H1 (cell line): ENCODE measurements around the gene HEATR5A. TPM values are rescaled to one million over a fixed set of nuclear protein-coding genes. Genes with fewer than 3 reads are reported as not detected.
"Not testable (repeated sequence)": the region's sequence is repeated elsewhere in the genome, so short reads cannot be mapped to it uniquely, and the experiment has no call there.

Experiments
- CTCF ChIA-PET: fragments of 300-600 bp; sonication (Branson Sonifier 250); formaldehyde crosslinking; loops from one replicate; lab custom pipeline; 2021; ENCODE audit not compliant: partially characterized antibody; lab: Charles Lee
- POLR2A ChIA-PET: fragments of 300-600 bp; sonication (Branson Sonifier 250); formaldehyde crosslinking; loops from one replicate; lab custom pipeline; 2021; ENCODE audit warnings: inconsistent platforms; ENCODE audit not compliant: partially characterized antibody; lab: Charles Lee
- DNase-seq, 2 experiments: peaks; one replicate each; pipeline versions ENCODE4 v3.0.0 to v3.0.0-alpha.2; 2010 to 2022; ENCODE audit warnings: low spot score in 2 of 2, low read depth in 1 of 2, mixed read lengths in 1 of 2
- FAIRE-seq: peaks from 2 replicates; lab custom pipeline; 2011; peaks lifted over from hg19 to GRCh38; lab: Jason Lieb, UNC
- H2AFZ ChIP-seq: 2 replicates; pipeline ENCODE4 v1.8.1; 2012; ENCODE audit warnings: low read length, inconsistent platforms
- H2AK5ac ChIP-seq: 2 replicates; pipeline ENCODE4 v1.6.1; 2013; ENCODE audit warnings: low read depth, low read length
- H2BK120ac ChIP-seq: replicated peaks from 2 replicates; pipeline ENCODE3; 2013; ENCODE audit warnings: low read depth, low read length, inconsistent platforms
- H2BK12ac ChIP-seq: 2 replicates; pipeline ENCODE4 v1.6.1; 2013; ENCODE audit warnings: low read depth, low read length
- H2BK15ac ChIP-seq: 2 replicates; pipeline ENCODE4 v1.6.1; 2013; ENCODE audit warnings: low read length
- H2BK20ac ChIP-seq: 2 replicates; pipeline ENCODE4 v1.6.1; 2013; ENCODE audit warnings: low read length
- H2BK5ac ChIP-seq: 2 replicates; pipeline ENCODE4 v1.6.1; 2013; ENCODE audit warnings: low read depth, low read length
- H3K14ac ChIP-seq: 2 replicates; pipeline ENCODE4 v1.6.1; 2013; ENCODE audit warnings: inconsistent platforms; ENCODE audit not compliant: insufficient read length
- H3K18ac ChIP-seq: 2 replicates; pipeline ENCODE4 v1.6.1; 2013; ENCODE audit warnings: low read length; ENCODE audit errors: extremely low read depth
- H3K23ac ChIP-seq: 2 replicates; pipeline ENCODE4 v1.6.1; 2013; ENCODE audit warnings: inconsistent platforms; ENCODE audit not compliant: insufficient read length
- H3K23me2 ChIP-seq: 2 replicates; pipeline ENCODE4 v1.6.1; 2013; ENCODE audit warnings: low read depth, low read length
- H3K27ac ChIP-seq: 2 replicates; pipeline ENCODE4 v1.6.1; 2011; ENCODE audit warnings: low read depth, low read length, inconsistent platforms
- H3K27me3 ChIP-seq, 4 experiments: replicated peaks in 1 of 4; 1 replicate in 1 of 4; 2 replicates in 3 of 4; pipeline versions ENCODE4 v1.6.1 to v1.8.1; 2011 to 2013; ENCODE audit warnings: low read length in 3 of 4, mild to moderate bottlenecking in 3 of 4, inconsistent platforms in 2 of 4, mixed read lengths in 2 of 4, moderate library complexity in 1 of 4; ENCODE audit not compliant: control insufficient read depth in 3 of 4, insufficient read depth in 3 of 4; ENCODE audit errors: extremely low read depth in 1 of 4
- H3K36me3 ChIP-seq, 4 experiments: 2 replicates each; pipeline versions ENCODE4 v1.6.1 to v1.8.1; 2011 to 2013; ENCODE audit warnings: mild to moderate bottlenecking in 4 of 4, low read length in 3 of 4, moderate library complexity in 2 of 4, control low read depth in 1 of 4, inconsistent platforms in 1 of 4; ENCODE audit not compliant: insufficient read depth in 4 of 4, control insufficient read depth in 2 of 4
- H3K4ac ChIP-seq: replicated peaks from 2 replicates; pipeline ENCODE3; 2013; ENCODE audit warnings: low read length, low read depth, mixed read lengths, inconsistent platforms; ENCODE audit not compliant: insufficient read length
- H3K4me1 ChIP-seq, 4 experiments: replicated peaks in 1 of 4; 1 replicate in 1 of 4; 2 replicates in 3 of 4; pipeline versions ENCODE4 v1.6.1 to v1.8.1; 2011 to 2013; ENCODE audit warnings: low read length in 3 of 4, inconsistent platforms in 2 of 4, mixed read lengths in 1 of 4; ENCODE audit not compliant: insufficient read depth in 4 of 4, control insufficient read depth in 3 of 4
- H3K4me2 ChIP-seq, 2 experiments: 2 replicates each; pipeline versions ENCODE4 v1.6.1 to v1.8.1; 2011 to 2013; ENCODE audit warnings: low read depth in 2 of 2, low read length in 2 of 2, control low read depth in 1 of 2, inconsistent platforms in 1 of 2, mild to moderate bottlenecking in 1 of 2; ENCODE audit not compliant: insufficient read depth in 1 of 2
- H3K4me3 ChIP-seq, 4 experiments: fragments of 200-600, 300-600 bp in 1 of 4; sonication (generic), shearing (Covaris generic), sonication (Bioruptor Twin) in 1 of 4; 2 replicates each; pipeline versions ENCODE4 v1.5.1 to v1.8.1; 2011 to 2016; ENCODE audit warnings: low read length in 4 of 4, low read depth in 3 of 4, control low read depth in 2 of 4, inconsistent platforms in 2 of 4, mild to moderate bottlenecking in 2 of 4, mixed read lengths in 1 of 4, moderate library complexity in 1 of 4; ENCODE audit not compliant: insufficient read depth in 2 of 4; ENCODE audit errors: extremely low read depth in 1 of 4
- H3K56ac ChIP-seq: replicated peaks from 2 replicates; pipeline ENCODE3; 2013; ENCODE audit warnings: low read depth, mild to moderate bottlenecking, mixed read lengths, low read length, inconsistent platforms; ENCODE audit not compliant: insufficient read length
- H3K79me1 ChIP-seq: 2 replicates; pipeline ENCODE4 v1.6.1; 2013; ENCODE audit warnings: low read depth, low read length, control low read depth
- H3K79me2 ChIP-seq, 2 experiments: 2 replicates each; pipeline versions ENCODE4 v1.6.1 to v1.8.1; 2012 to 2013; ENCODE audit warnings: low read length in 2 of 2, mild to moderate bottlenecking in 2 of 2, inconsistent platforms in 1 of 2; ENCODE audit not compliant: insufficient read depth in 2 of 2, control insufficient read depth in 1 of 2
- H3K9ac ChIP-seq, 4 experiments: replicated peaks in 1 of 4; 1 replicate in 1 of 4; 2 replicates in 3 of 4; pipeline versions ENCODE4 v1.6.1 to v1.8.1; 2011 to 2013; ENCODE audit warnings: low read depth in 3 of 4, low read length in 3 of 4, control low read depth in 2 of 4, mild to moderate bottlenecking in 2 of 4, moderate library complexity in 2 of 4, inconsistent platforms in 1 of 4; ENCODE audit errors: extremely low read depth in 1 of 4
- H3K9me3 ChIP-seq, 2 experiments: 2 replicates each; pipeline versions ENCODE4 v1.6.1 to v1.8.1; 2012 to 2013; ENCODE audit warnings: mild to moderate bottlenecking in 2 of 2, moderate library complexity in 2 of 2, control low read depth in 1 of 2, inconsistent platforms in 1 of 2, low read depth in 1 of 2, low read length in 1 of 2, mixed read lengths in 1 of 2; ENCODE audit not compliant: insufficient read depth in 2 of 2
- H4K20me1 ChIP-seq, 2 experiments: replicated peaks in 1 of 2; 2 replicates each; pipeline versions ENCODE3 to v1.8.1; 2011 to 2013; ENCODE audit warnings: inconsistent platforms in 2 of 2, low read length in 2 of 2, mild to moderate bottlenecking in 1 of 2; ENCODE audit not compliant: insufficient read depth in 2 of 2, control insufficient read depth in 1 of 2
- H4K5ac ChIP-seq: 2 replicates; pipeline ENCODE4 v1.6.1; 2013; ENCODE audit warnings: low read length, low read depth, mixed read lengths, inconsistent platforms; ENCODE audit not compliant: insufficient read length
- H4K8ac ChIP-seq: 2 replicates; pipeline ENCODE4 v1.8.0; 2013; ENCODE audit warnings: mild to moderate bottlenecking, moderate library complexity, low read length, inconsistent platforms; ENCODE audit not compliant: insufficient read depth; ENCODE audit errors: extremely low read depth
- H4K91ac ChIP-seq: replicated peaks from 2 replicates; pipeline ENCODE3; 2013; ENCODE audit warnings: low read length, mixed read lengths, inconsistent platforms; ENCODE audit not compliant: insufficient read length
- WGBS, 2 experiments: shearing (Covaris generic) in 1 of 2; methylation state at CpG; one replicate each; pipeline versions ENCODE4 v1.1.6 to v1.1.7; 2013 to 2015; ENCODE audit warnings: low lambda C conversion rate in 2 of 2, mixed read lengths in 2 of 2, inconsistent platforms in 1 of 2, low coverage in 1 of 2, missing lambda C conversion rate in 1 of 2; ENCODE audit not compliant: insufficient replicate concordance in 2 of 2, insufficient coverage in 1 of 2, insufficient read length in 1 of 2; ENCODE audit errors: extremely low coverage in 1 of 2, missing lambda C conversion rate in 1 of 2; 5-methylcytosine and 5-hydroxymethylcytosine counted together
- polyA plus RNA-seq, 7 experiments: library from polyadenylated mRNA; depleted of rRNA in 3 of 7; stranded (reverse) in 5 of 7; unstranded in 2 of 7; fragments of >200 nt in 5 of 7; fragments of 200-250 nt in 2 of 7; gene quantifications; 1 replicate in 5 of 7; 2 replicates in 1 of 7; 4 replicates in 1 of 7; pipeline versions ENCODE4 v1.2.1 to v1.2.3, GENCODE V29; 2011 to 2013; ENCODE audit warnings: missing spikeins in 2 of 7, mixed read lengths in 2 of 7
- total RNA-seq: library from RNA; stranded (reverse); fragmentation: NEBNext Ultra II Directional; extraction: Animal tissue kit (Norgen Biotek cat#: 25700); gene quantifications from 2 replicates; pipeline ENCODE4 v1.2.1, GENCODE V29; 2021

Gene HEATR5A
- total and polyA plus RNA-seq, 2 of the 8 experiments (the other 6 are each of a cell fraction or from before 2014, with no cell fraction given): 9.0 to 36.2 TPM

GRCh38 chr14:31312370-31312769 lies 108.0 kb downstream of the HEATR5A start:
- H2AK5ac ChIP-seq, H3K18ac ChIP-seq, CTCF ChIA-PET, H3K56ac ChIP-seq, H3K9me3 ChIP-seq, H4K91ac ChIP-seq, H2BK12ac ChIP-seq, POLR2A ChIA-PET, H3K9ac ChIP-seq, H2BK20ac ChIP-seq, H2AFZ ChIP-seq, H2BK120ac ChIP-seq, H3K36me3 ChIP-seq, H3K27ac ChIP-seq, H4K8ac ChIP-seq, H3K79me2 ChIP-seq, H2BK5ac ChIP-seq, DNase-seq, H3K4ac ChIP-seq, H3K23me2 ChIP-seq, H3K23ac ChIP-seq, H3K4me2 ChIP-seq, H3K4me3 ChIP-seq, H3K79me1 ChIP-seq, FAIRE-seq, H4K20me1 ChIP-seq, H3K14ac ChIP-seq, H3K27me3 ChIP-seq, H3K4me1 ChIP-seq, H4K5ac ChIP-seq, H2BK15ac ChIP-seq: not testable (repeated sequence)
- WGBS, 2 experiments: 98% methylated on average over 6 of the region's 6 CpGs; no CpG with 5 or more reads in 1 of the 2 experiments
